NCI-H128 (cell line): ENCODE results near the gene NUB1.

Source experiments
- DNase-seq: peaks from one replicate; lab custom pipeline; 2025; ENCODE audit not compliant: unreplicated experiment; lab: John Stamatoyannopoulos, UW

NUB1 gene

GRCh38 chr7:151422212-151422611, 80.6 kb downstream of the NUB1 start:
- DNase-seq: no peak

- DNase-seq: no peak
Measured at GRCh38 chr7:151423226-151423625, 81.6 kb downstream of the NUB1 start.

- DNase-seq: no peak
Measured at GRCh38 chr7:151423936-151424335, 82.3 kb downstream of the NUB1 start.

- no peak for DNase-seq
Measured at GRCh38 chr7:151424799-151425198, 83.2 kb downstream of the NUB1 start.

- no peak for DNase-seq
Measured at GRCh38 chr7:151425670-151426440, 84.2 kb downstream of the NUB1 start.

GRCh38 chr7:151426441-151426903, 84.9 kb downstream of the NUB1 start:
- DNase-seq: no peak

- DNase-seq: no peak
Measured at GRCh38 chr7:151426904-151427704, 85.5 kb downstream of the NUB1 start.

- DNase-seq: no peak
Measured at GRCh38 chr7:151427705-151428377, 86.2 kb downstream of the NUB1 start.
